K562 (cell line): ENCODE results near the gene CACYBP.
A peak's percentile ranks its signal among the peaks of the same experiment; 100 is the strongest.

ENCODE experiments used
- ADNP ChIP-seq: fragments of 200-800 bp; sonication (Bioruptor generic); IDR thresholded peaks from 2 replicates; pipeline ENCODE4 v1.6.1; 2016; ENCODE audit warnings: missing genetic modification characterization, missing compliant biosample characterization
- ATF6 ChIP-seq: sonication (generic); formaldehyde crosslinking; IDR thresholded peaks from 2 replicates; pipeline ENCODE4 v1.4.0; 2020; ENCODE audit warnings: mild to moderate bottlenecking, missing genetic modification reagents
- CTBP1 ChIP-seq: fragments of 450-650 bp; IDR thresholded peaks from 2 replicates; pipeline ENCODE4 v1.6.1; 2016; ENCODE audit warnings: borderline replicate concordance
- CTCF ChIP-seq, 3 experiments: IDR thresholded peaks in 2 of 3; conservative IDR thresholded peaks in 1 of 3; 2 replicates each; pipeline ENCODE4 v1.5.1; 2011 to 2012; ENCODE audit warnings: low read length in 3 of 3, mild to moderate bottlenecking in 3 of 3, control low read depth in 2 of 3, improper control_type of control experiment in 1 of 3, inconsistent platforms in 1 of 3, low read depth in 1 of 3, mixed read lengths in 1 of 3, moderate library complexity in 1 of 3; ENCODE audit not compliant: insufficient read depth in 2 of 3
- E2F1 ChIP-seq: sonication (generic); formaldehyde crosslinking; IDR thresholded peaks from 2 replicates; pipeline ENCODE4 v1.8.1; 2023; ENCODE audit warnings: mild to moderate bottlenecking, missing genetic modification reagents, moderate library complexity
- KLF10 ChIP-seq: fragments of 250-450 bp; sonication (Bioruptor Pico); IDR thresholded peaks from 2 replicates; pipeline ENCODE4 v1.6.1; 2021; ENCODE audit warnings: matching md5 sums
- MTA1 ChIP-seq: fragments of 450-650 bp; IDR thresholded peaks from 2 replicates; pipeline ENCODE4 v1.6.1; 2017; ENCODE audit warnings: borderline replicate concordance
- SAFB ChIP-seq: fragments of 200-400 bp; formaldehyde crosslinking; IDR thresholded peaks from 2 replicates; pipeline ENCODE4 v1.6.1; 2017; ENCODE audit warnings: low read depth, low read length, borderline replicate concordance
- SNIP1 ChIP-seq: fragments of 450-650 bp; IDR thresholded peaks from 2 replicates; pipeline ENCODE4 v1.7.1; 2017; ENCODE audit warnings: low read depth, mild to moderate bottlenecking
- YY1 ChIP-seq, 3 experiments: IDR thresholded peaks; 2 replicates each; pipeline ENCODE4 v1.6.1; 2011; ENCODE audit warnings: low read length in 2 of 3, mild to moderate bottlenecking in 2 of 3, moderate library complexity in 2 of 3, borderline replicate concordance in 1 of 3, control low read depth in 1 of 3, low read depth in 1 of 3; ENCODE audit not compliant: insufficient read depth in 3 of 3, insufficient replicate concordance in 2 of 3, control insufficient read depth in 1 of 3, insufficient read length in 1 of 3; ENCODE audit errors: extremely low read depth in 1 of 3
- ZNF197 ChIP-seq: fragments of 200-800 bp; sonication (Bioruptor generic); IDR thresholded peaks from 2 replicates; pipeline ENCODE4 v1.6.1; 2016; ENCODE audit warnings: low read depth, missing genetic modification characterization, missing compliant biosample characterization

- TF ChIP-seq SNIP1 (peak; percentile 99), E2F1 (CRISPR knock-in tag) (peak; percentile 49), ATF6 (CRISPR knock-in tag) (no peak; the same call in none of the 2 replicates), MTA1 (peak; percentile 99), CTCF (IDR thresholded peaks at IDR 0.05 in 2 of 3, conservative IDR thresholded peaks at IDR 0.05 in 1 of 3; ENCODE audit: insufficient read depth in 2 of 3, low read depth in 1 of 3, low read length in 3 of 3) (0 out of 6 replicates have a peak, but pooled peaks of 1 of the 3 experiments have one; percentile 15), ZNF197 (CRISPR knock-in tag) (0 out of 2 replicates have a peak, but pooled peaks have one; percentile 1), ADNP (no peak), YY1 (IDR thresholded peaks at IDR 0.05; ENCODE audit: borderline replicate concordance in 1 of 3, control insufficient read depth in 1 of 3, extremely low read depth in 1 of 3, insufficient read depth in 3 of 3, insufficient read length in 1 of 3, insufficient replicate concordance in 2 of 3, low read depth in 1 of 3, low read length in 2 of 3) (peak; percentile 84 to 97 (median 96)), CTBP1 (peak; percentile 29; the same call in 1 of the 2 replicates), KLF10 (no peak), SAFB (no peak)
These were observed 371 bp upstream of the CACYBP start for GRCh38 chr1:174999216-174999935.
